ENCODE results near the gene PTCD2.

Gene PTCD2

GRCh38 chr5:72307573-72307967, 12.6 kb upstream of the PTCD2 start:
- no peak for TF ChIP-seq CTCF (IDR thresholded peaks at IDR 0.05; ENCODE audit: borderline replicate concordance, insufficient read depth, low read depth, low read length)
- H3K4me3 ChIP-seq (ENCODE audit: low read depth, low read length) = peak overlapping the region; percentile 78

GRCh38 chr5:72307968-72308852, 12.0 kb upstream of the PTCD2 start:
- TF ChIP-seq CTCF (IDR thresholded peaks at IDR 0.05; ENCODE audit: borderline replicate concordance, insufficient read depth, low read depth, low read length) = peak; percentile 91
- peak overlapping the region; percentile 78 for H3K4me3 ChIP-seq (ENCODE audit: low read depth, low read length)

- TF ChIP-seq CTCF (IDR thresholded peaks at IDR 0.05; ENCODE audit: borderline replicate concordance, insufficient read depth, low read depth, low read length) = no peak
- peak overlapping the region; percentile 1 for H3K4me3 ChIP-seq (ENCODE audit: low read depth, low read length)
Measured at GRCh38 chr5:72308853-72309191, 11.4 kb upstream of the PTCD2 start.

- TF ChIP-seq CTCF (IDR thresholded peaks at IDR 0.05; ENCODE audit: borderline replicate concordance, insufficient read depth, low read depth, low read length) = no peak
- no peak overlapping the region for H3K4me3 ChIP-seq (ENCODE audit: low read depth, low read length)
Measured at GRCh38 chr5:72313141-72313540, 7.0 kb upstream of the PTCD2 start.

GRCh38 chr5:72314571-72315172, 5.5 kb upstream of the PTCD2 start:
- TF ChIP-seq CTCF (IDR thresholded peaks at IDR 0.05; ENCODE audit: borderline replicate concordance, insufficient read depth, low read depth, low read length) = no peak
- H3K4me3 ChIP-seq (ENCODE audit: low read depth, low read length) = no peak overlapping the region

GRCh38 chr5:72319435-72319975, 668 bp upstream of the PTCD2 start:
- peak overlapping the region; percentile 74 for H3K4me3 ChIP-seq (ENCODE audit: low read depth, low read length)

- no peak for TF ChIP-seq CTCF (IDR thresholded peaks at IDR 0.05; ENCODE audit: borderline replicate concordance, insufficient read depth, low read depth, low read length)
Measured at GRCh38 chr5:72324189-72324825, 4.1 kb downstream of the PTCD2 start.

More at GRCh38 chr5:72324189-72324825, 4.1 kb downstream of the PTCD2 start:
- no peak overlapping the region for H3K4me3 ChIP-seq (ENCODE audit: low read depth, low read length)

All from GM12875 (cell line).